Activated T-cell treated with anti-CD3 and anti-CD28 coated beads, Interleukin-2, amount 50 U/mL, for 4 hours (primary cell): ENCODE measurements around the gene RNF212. TPM values are rescaled to one million over a fixed set of nuclear protein-coding genes. Genes with fewer than 3 reads are reported as not detected.

Experiments used
- ATAC-seq, 2 donors: fragments of 200-7000 bp; cut with Tn5 transposase; one replicate each; pipeline ENCODE4 v1.10.0; 2021
- DNase-seq: peaks from one replicate; pipeline ENCODE4 v3.0.0-alpha.2; 2020
- H3K27me3 Mint-ChIP-seq: one replicate; pipeline ENCODE4 v1.8.0; 2021; ENCODE audit warnings: low read depth, mixed read lengths
- H3K36me3 Mint-ChIP-seq: one replicate; pipeline ENCODE4 v1.8.0; 2022; ENCODE audit warnings: mixed read lengths; ENCODE audit not compliant: insufficient read depth
- H3K4me1 Mint-ChIP-seq: one replicate; pipeline ENCODE4 v1.8.0; 2021; ENCODE audit warnings: low read depth, mixed read lengths
- H3K4me3 Mint-ChIP-seq: one replicate; pipeline ENCODE4 v1.8.0; 2021; ENCODE audit warnings: mild to moderate bottlenecking, moderate library complexity, mixed read lengths
- H3K9me3 Mint-ChIP-seq: one replicate; pipeline ENCODE4 v1.8.0; 2021; ENCODE audit warnings: mixed read lengths
- total RNA-seq, 3 donors: library from RNA; stranded (reverse); gene quantifications; one replicate each; pipeline ENCODE4 v1.2.1, GENCODE V29; 2021

RNF212 gene
- total RNA-seq, 3 donors from 2014 or later = 0.79 to 2.9 (median 0.84) TPM

- ATAC-seq (no peak), DNase-seq (no peak)
- H3K27me3 Mint-ChIP-seq = peaks cover 9% of the 10 kb centered on the region
- H3K4me3 Mint-ChIP-seq = no peak overlapping the region
- H3K36me3 Mint-ChIP-seq = no peaks in the 10 kb centered on the region
- no peaks in the 10 kb centered on the region for H3K9me3 Mint-ChIP-seq
- H3K4me1 Mint-ChIP-seq = no peaks in the 10 kb centered on the region
Measured at GRCh38 chr4:1105067-1105466, 8.3 kb downstream of the RNF212 start.

GRCh38 chr4:1104647-1105046 lies 8.7 kb downstream of the RNF212 start:
- H3K4me1 Mint-ChIP-seq = no peaks in the 10 kb centered on the region
- no peaks in the 10 kb centered on the region for H3K9me3 Mint-ChIP-seq
- peaks cover 4% of the 10 kb centered on the region for H3K27me3 Mint-ChIP-seq
- H3K36me3 Mint-ChIP-seq = no peaks in the 10 kb centered on the region
- no peak overlapping the region for H3K4me3 Mint-ChIP-seq
- ATAC-seq (no peak), DNase-seq (no peak)

GRCh38 chr4:1099684-1100335 lies 13.6 kb downstream of the RNF212 start:
- H3K27me3 Mint-ChIP-seq = peaks cover 5% of the 10 kb centered on the region
- no peaks in the 10 kb centered on the region for H3K9me3 Mint-ChIP-seq
- H3K4me1 Mint-ChIP-seq = no peaks in the 10 kb centered on the region
- no peak overlapping the region for H3K4me3 Mint-ChIP-seq
- no peak for DNase-seq
- no peak for ATAC-seq
- H3K36me3 Mint-ChIP-seq = no peaks in the 10 kb centered on the region

GRCh38 chr4:1099270-1099669 lies 14.1 kb downstream of the RNF212 start:
- no peaks in the 10 kb centered on the region for H3K9me3 Mint-ChIP-seq
- peaks cover 5% of the 10 kb centered on the region for H3K27me3 Mint-ChIP-seq
- ATAC-seq (no peak), DNase-seq (no peak)
- H3K4me3 Mint-ChIP-seq = no peak overlapping the region
- H3K36me3 Mint-ChIP-seq = no peaks in the 10 kb centered on the region
- no peaks in the 10 kb centered on the region for H3K4me1 Mint-ChIP-seq

- DNase-seq (no peak), ATAC-seq (no peak)
- Mint-ChIP-seq H3K36me3 (no peaks in the 10 kb centered on the region), H3K27me3 (peaks cover 5% of the 10 kb centered on the region), H3K4me1 (no peaks in the 10 kb centered on the region), H3K4me3 (no peak overlapping the region), H3K9me3 (no peaks in the 10 kb centered on the region)
Measured at GRCh38 chr4:1098311-1098925, 14.9 kb downstream of the RNF212 start.

- Mint-ChIP-seq H3K4me1 (no peaks in the 10 kb centered on the region), H3K9me3 (no peaks in the 10 kb centered on the region), H3K4me3 (no peak overlapping the region), H3K36me3 (no peaks in the 10 kb centered on the region), H3K27me3 (peaks cover 5% of the 10 kb centered on the region)
- ATAC-seq = no peak
- DNase-seq = no peak
Measured at GRCh38 chr4:1097553-1097952, 15.8 kb downstream of the RNF212 start.

GRCh38 chr4:1096841-1097240 lies 16.5 kb downstream of the RNF212 start:
- ATAC-seq = no peak
- Mint-ChIP-seq H3K9me3 (no peaks in the 10 kb centered on the region), H3K4me3 (no peak overlapping the region), H3K36me3 (no peaks in the 10 kb centered on the region), H3K27me3 (peaks cover 5% of the 10 kb centered on the region), H3K4me1 (no peaks in the 10 kb centered on the region)
- DNase-seq = no peak

- Mint-ChIP-seq H3K9me3 (no peaks in the 10 kb centered on the region), H3K36me3 (no peaks in the 10 kb centered on the region), H3K4me3 (no peak overlapping the region), H3K27me3 (peaks cover 5% of the 10 kb centered on the region), H3K4me1 (no peaks in the 10 kb centered on the region)
- DNase-seq (no peak), ATAC-seq (no peak)
Measured at GRCh38 chr4:1094336-1094690, 19.1 kb downstream of the RNF212 start.

- H3K4me3 Mint-ChIP-seq = no peak overlapping the region
- DNase-seq = no peak
- H3K36me3 Mint-ChIP-seq = no peaks in the 10 kb centered on the region
- peaks cover 5% of the 10 kb centered on the region for H3K27me3 Mint-ChIP-seq
- no peak for ATAC-seq
- no peaks in the 10 kb centered on the region for H3K4me1 Mint-ChIP-seq
- H3K9me3 Mint-ChIP-seq = no peaks in the 10 kb centered on the region
Measured at GRCh38 chr4:1093391-1094335, 19.7 kb downstream of the RNF212 start.

GRCh38 chr4:1092983-1093361 lies 20.4 kb downstream of the RNF212 start:
- no peaks in the 10 kb centered on the region for H3K36me3 Mint-ChIP-seq
- ATAC-seq = no peak
- H3K27me3 Mint-ChIP-seq = peaks cover 5% of the 10 kb centered on the region

GRCh38 chr4:1092026-1092982 lies 21.1 kb downstream of the RNF212 start:
- Mint-ChIP-seq H3K4me3 (no peak overlapping the region), H3K27me3 (peaks cover 3% of the 10 kb centered on the region), H3K4me1 (no peaks in the 10 kb centered on the region), H3K36me3 (no peaks in the 10 kb centered on the region), H3K9me3 (peaks cover 9% of the 10 kb centered on the region)
- DNase-seq = no peak
- ATAC-seq = no peak

More at GRCh38 chr4:1092983-1093361, 20.4 kb downstream of the RNF212 start:
- no peaks in the 10 kb centered on the region for H3K4me1 Mint-ChIP-seq
- peaks cover 5% of the 10 kb centered on the region for H3K9me3 Mint-ChIP-seq
- no peak overlapping the region for H3K4me3 Mint-ChIP-seq
- no peak for DNase-seq

GRCh38 chr4:1091561-1091995 lies 21.8 kb downstream of the RNF212 start:
- Mint-ChIP-seq H3K4me1 (no peaks in the 10 kb centered on the region), H3K36me3 (no peaks in the 10 kb centered on the region), H3K9me3 (peaks cover 9% of the 10 kb centered on the region), H3K27me3 (no peaks in the 10 kb centered on the region), H3K4me3 (no peak overlapping the region)
- DNase-seq (no peak), ATAC-seq (no peak)

GRCh38 chr4:1090465-1091440 lies 22.6 kb downstream of the RNF212 start:
- no peaks in the 10 kb centered on the region for H3K4me1 Mint-ChIP-seq
- no peak for ATAC-seq
- peaks cover 2% of the 10 kb centered on the region for H3K27me3 Mint-ChIP-seq
- H3K9me3 Mint-ChIP-seq = peaks cover 9% of the 10 kb centered on the region
- H3K4me3 Mint-ChIP-seq = no peak overlapping the region
- DNase-seq = no peak
- H3K36me3 Mint-ChIP-seq = no peaks in the 10 kb centered on the region
